Loucy (cell line): ENCODE data around the gene NRP1.

ENCODE experiments used
- H2AFZ ChIP-seq: fragments of 200-600 bp; sonication (generic); 2 replicates; pipeline ENCODE4 v1.6.0; 2016; ENCODE audit warnings: antibody characterized with exemption, mild to moderate bottlenecking, low read length, moderate library complexity
- H3F3A ChIP-seq: fragments of 200-600 bp; 2 replicates; pipeline ENCODE4 v1.6.0; 2016; ENCODE audit warnings: antibody characterized with exemption, low read depth, mild to moderate bottlenecking
- H3K27me3 ChIP-seq: fragments of 200-600 bp; sonication (generic); 2 replicates; pipeline ENCODE4 v1.6.1; 2014; ENCODE audit warnings: low read length, mild to moderate bottlenecking; ENCODE audit not compliant: insufficient read depth, poor library complexity, severe bottlenecking
- H3K36me3 ChIP-seq: fragments of 200-600 bp; sonication (generic); 2 replicates; pipeline ENCODE4 v1.6.1; 2016; ENCODE audit warnings: low read length; ENCODE audit not compliant: insufficient read depth
- H3K4me1 ChIP-seq: fragments of 200-600 bp; sonication (generic); 2 replicates; pipeline ENCODE4 v1.5.1; 2014; ENCODE audit warnings: low read length, mild to moderate bottlenecking; ENCODE audit not compliant: insufficient read depth, poor library complexity, severe bottlenecking
- H3K4me2 ChIP-seq: fragments of 200-600 bp; sonication (generic); 2 replicates; pipeline ENCODE4 v1.6.0; 2014; ENCODE audit warnings: antibody characterized with exemption, low read length, low read depth, mild to moderate bottlenecking; ENCODE audit not compliant: poor library complexity, severe bottlenecking
- H3K4me3 ChIP-seq: fragments of 200-600 bp; sonication (generic); 2 replicates; pipeline ENCODE4 v1.5.1; 2014; ENCODE audit warnings: low read length, mild to moderate bottlenecking, mixed read lengths; ENCODE audit not compliant: poor library complexity, severe bottlenecking
- H3K79me2 ChIP-seq: fragments of 200-600 bp; sonication (generic); 2 replicates; pipeline ENCODE4 v1.6.1; 2014; ENCODE audit warnings: low read length; ENCODE audit not compliant: insufficient read depth
- H3K9ac ChIP-seq: fragments of 200-600 bp; sonication (generic); 2 replicates; pipeline ENCODE4 v1.6.0; 2014; ENCODE audit warnings: mild to moderate bottlenecking, low read depth, low read length, moderate library complexity; ENCODE audit not compliant: poor library complexity, severe bottlenecking
- H3K9me2 ChIP-seq: fragments of 200-600 bp; sonication (generic); replicated peaks from 2 replicates; pipeline ENCODE4 v1.6.1; 2016; ENCODE audit warnings: low read depth, low read length, mixed read lengths
- H3K9me3 ChIP-seq: fragments of 200-600 bp; sonication (generic); 2 replicates; pipeline ENCODE4 v1.6.1; 2014; ENCODE audit warnings: mild to moderate bottlenecking, antibody characterized with exemption, low read length, low read depth; ENCODE audit not compliant: insufficient read depth
- H4K20me1 ChIP-seq: fragments of 200-600 bp; sonication (generic); 2 replicates; pipeline ENCODE4 v1.6.0; 2014; ENCODE audit warnings: antibody characterized with exemption, low read length, mild to moderate bottlenecking; ENCODE audit not compliant: insufficient read depth, poor library complexity, severe bottlenecking
- CTCF ChIP-seq: fragments of 200-600 bp; sonication (generic); conservative IDR thresholded peaks from 2 replicates; pipeline ENCODE4 v1.5.1; 2014; ENCODE audit warnings: mild to moderate bottlenecking, antibody characterized with exemption, low read length
- EZH2phosphoT487 ChIP-seq: fragments of 200-600 bp; IDR thresholded peaks from 2 replicates; pipeline ENCODE4 v1.6.1; 2018; ENCODE audit warnings: antibody characterized with exemption, mild to moderate bottlenecking, moderate library complexity, borderline replicate concordance

NRP1 gene

DNA sequence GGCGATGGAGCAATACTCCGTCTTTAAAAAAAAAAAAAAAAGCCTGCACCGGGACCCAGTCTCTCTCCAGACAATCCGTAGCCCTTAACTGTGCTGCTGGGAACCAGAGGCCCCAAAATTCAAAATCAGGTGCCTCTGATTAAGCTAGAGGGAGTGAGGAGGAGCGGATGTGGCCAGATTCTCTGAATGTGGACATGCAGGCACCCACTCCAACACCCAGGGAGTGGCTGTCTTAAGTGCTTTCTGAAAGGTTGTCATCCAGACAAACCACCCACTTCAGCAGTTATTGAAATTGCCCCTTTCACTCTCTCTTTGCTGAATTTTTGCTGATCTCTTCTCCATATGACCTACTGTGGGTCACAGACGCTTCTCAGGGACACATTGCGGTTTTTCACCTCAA, 14.2 kb downstream of the NRP1 start:
- Histone ChIP-seq H3K79me2 (no peaks in the 10 kb centered on the region), H4K20me1 (no peaks in the 10 kb centered on the region), H3F3A (no peaks in the 10 kb centered on the region)

GRCh38 chr10:33315891-33316290, 18.6 kb downstream of the NRP1 start:
- no peaks in the 10 kb centered on the region for H3K9me2 ChIP-seq
- no peak overlapping the region for H3K4me3 ChIP-seq
- H3K79me2 ChIP-seq: no peaks in the 10 kb centered on the region
- H3K4me1 ChIP-seq: no peaks in the 10 kb centered on the region
- H3K9ac ChIP-seq: no peak overlapping the region
- no peaks in the 10 kb centered on the region for H3K36me3 ChIP-seq
- no peaks in the 10 kb centered on the region for H3K9me3 ChIP-seq
- H3K27me3 ChIP-seq: no peaks in the 10 kb centered on the region
- H3F3A ChIP-seq: no peaks in the 10 kb centered on the region
- H2AFZ ChIP-seq: no peak overlapping the region
- no peaks in the 10 kb centered on the region for H4K20me1 ChIP-seq
- no peak for TF ChIP-seq EZH2phosphoT487
- no peak for TF ChIP-seq CTCF
- H3K4me2 ChIP-seq: no peak overlapping the region

More for the DNA sequence above, 14.2 kb downstream of the NRP1 start:
- Histone ChIP-seq H3K4me1 (peaks cover 11% of the 10 kb centered on the region), H3K9me3 (no peaks in the 10 kb centered on the region), H3K36me3 (no peaks in the 10 kb centered on the region), H3K27me3 (no peaks in the 10 kb centered on the region), H2AFZ (no peak overlapping the region), H3K9ac (no peak overlapping the region), H3K4me2 (no peak overlapping the region), H3K4me3 (no peak overlapping the region), H3K9me2 (no peaks in the 10 kb centered on the region)
- no peak for TF ChIP-seq CTCF
- TF ChIP-seq EZH2phosphoT487: no peak

DNA sequence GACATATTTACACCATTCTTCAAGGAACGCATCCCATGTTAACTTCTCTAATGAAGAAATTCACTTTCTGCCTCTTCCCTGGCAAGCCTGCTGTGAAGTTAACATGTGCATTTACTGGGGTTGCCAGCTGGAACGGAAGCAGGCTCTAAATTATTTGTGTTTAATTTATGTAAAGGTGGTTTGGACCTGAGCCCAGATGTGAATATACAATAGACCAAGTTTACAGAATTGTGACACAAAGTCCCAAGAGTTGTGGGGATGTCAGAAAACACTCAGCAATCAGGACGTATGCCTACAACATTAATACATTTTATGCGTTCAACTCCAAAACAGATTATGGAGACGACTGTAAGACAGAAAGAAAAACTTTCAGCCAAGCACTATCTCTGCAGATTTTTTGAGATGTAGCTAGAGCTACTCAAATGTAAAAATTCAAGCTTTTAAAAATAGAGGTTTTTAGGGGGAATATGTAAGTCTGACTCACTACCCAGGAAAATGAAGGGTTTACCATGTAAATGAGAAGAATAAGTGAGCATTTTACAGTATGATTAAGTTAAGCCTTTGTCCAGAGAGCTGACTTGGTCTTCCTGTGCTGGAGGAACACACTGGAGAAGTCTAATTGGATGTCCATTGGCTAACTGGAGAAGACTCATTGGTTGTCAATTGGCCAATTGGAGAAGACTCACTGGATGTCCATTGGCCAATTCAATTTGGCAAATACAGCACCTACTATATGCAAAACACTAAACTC, 19.5 kb downstream of the NRP1 start:
- Histone ChIP-seq H2AFZ (no peak overlapping the region), H3K4me2 (no peak overlapping the region), H3K79me2 (no peaks in the 10 kb centered on the region), H3K4me1 (no peaks in the 10 kb centered on the region), H3F3A (no peaks in the 10 kb centered on the region), H3K4me3 (no peak overlapping the region), H3K9me2 (no peaks in the 10 kb centered on the region), H3K9me3 (no peaks in the 10 kb centered on the region), H4K20me1 (no peaks in the 10 kb centered on the region), H3K36me3 (no peaks in the 10 kb centered on the region), H3K27me3 (no peaks in the 10 kb centered on the region), H3K9ac (no peak overlapping the region)
- TF ChIP-seq CTCF: no peak
